Inflammatory macrophage treated with lipopolysaccharide for 4 hours (primary cell): ENCODE measurements around the gene TSPAN12.
"Not testable (repeated sequence)": the region's sequence is repeated elsewhere in the genome, so short reads cannot be mapped to it uniquely, and the experiment has no call there.

Source experiments
- DNase-seq: peaks from one replicate; pipeline ENCODE4 v3.0.0-alpha.2; 2020

TSPAN12 gene

GRCh38 chr7:120805636-120806388 lies 52.1 kb downstream of the TSPAN12 start:
- peak; percentile 50 for DNase-seq

- no peak for DNase-seq
These were observed 55.2 kb downstream of the TSPAN12 start for GRCh38 chr7:120802751-120803150.

GRCh38 chr7:120799813-120800475 lies 58.0 kb downstream of the TSPAN12 start:
- DNase-seq: no peak

- DNase-seq: no peak
These were observed 58.8 kb downstream of the TSPAN12 start for GRCh38 chr7:120799147-120799546.

- no peak for DNase-seq
These were observed 60.8 kb downstream of the TSPAN12 start for GRCh38 chr7:120797026-120797645.

- DNase-seq: no peak
These were observed 63.7 kb downstream of the TSPAN12 start for GRCh38 chr7:120794106-120794729.

GRCh38 chr7:120793213-120793936 lies 64.6 kb downstream of the TSPAN12 start:
- DNase-seq: no peak

GRCh38 chr7:120792861-120793130 lies 65.1 kb downstream of the TSPAN12 start:
- no peak for DNase-seq

GRCh38 chr7:120792091-120792860 lies 65.7 kb downstream of the TSPAN12 start:
- DNase-seq: peak; percentile 67

- DNase-seq: no peak
These were observed 72.8 kb downstream of the TSPAN12 start for GRCh38 chr7:120785095-120785494.

GRCh38 chr7:120783721-120784120 lies 74.2 kb downstream of the TSPAN12 start:
- DNase-seq: no peak

- no peak for DNase-seq
These were observed 74.7 kb downstream of the TSPAN12 start for GRCh38 chr7:120783273-120783672.

GRCh38 chr7:120781924-120782323 lies 76.0 kb downstream of the TSPAN12 start:
- DNase-seq: not testable (repeated sequence)

GRCh38 chr7:120780938-120781337 lies 77.0 kb downstream of the TSPAN12 start:
- DNase-seq: no peak

- DNase-seq: not testable (repeated sequence)
These were observed 77.5 kb downstream of the TSPAN12 start for GRCh38 chr7:120780451-120780850.

- DNase-seq: not testable (repeated sequence)
These were observed 78.9 kb downstream of the TSPAN12 start for GRCh38 chr7:120779078-120779477.

- DNase-seq: no peak
These were observed 82.2 kb downstream of the TSPAN12 start for GRCh38 chr7:120775755-120776154.

GRCh38 chr7:120774481-120774880 lies 83.5 kb downstream of the TSPAN12 start:
- DNase-seq: no peak

GRCh38 chr7:120770206-120770605 lies 87.7 kb downstream of the TSPAN12 start:
- no peak for DNase-seq

GRCh38 chr7:120760851-120761250 lies 97.1 kb downstream of the TSPAN12 start:
- no peak for DNase-seq

- DNase-seq: no peak
These were observed 97.9 kb downstream of the TSPAN12 start for GRCh38 chr7:120760050-120760449.

GRCh38 chr7:120743128-120743527 lies 114.8 kb downstream of the TSPAN12 start:
- DNase-seq: no peak
